Fibroblast of the aortic adventitia (primary cell): Measurements from ENCODE around the gene LRP2BP. TPM values are rescaled to one million over a fixed set of nuclear protein-coding genes. Genes with fewer than 3 reads are reported as not detected.

Experiments
- DNase-seq: peaks from one replicate; pipeline ENCODE4 v3.0.0-alpha.2; 2010; ENCODE audit warnings: low read depth
- H3K4me3 ChIP-seq: 2 replicates; pipeline ENCODE4 v1.5.1; 2011; ENCODE audit warnings: low read depth, mild to moderate bottlenecking, control low read depth, low read length, moderate library complexity
- total RNA-seq: library from RNA; depleted of rRNA; stranded (reverse); fragments of >200 nt; gene quantifications from 2 replicates; pipeline ENCODE4 v1.2.3, GENCODE V29; 2012; ENCODE audit warnings: low replicate concordance
- TF ChIP-seq, protein P1 (sequence below): IDR thresholded peaks from 2 replicates; pipeline ENCODE4 v1.5.1; 2011; ENCODE audit warnings: mild to moderate bottlenecking, low read length, control low read depth, inconsistent platforms; ENCODE audit not compliant: insufficient read depth

The LRP2BP gene
- total RNA-seq, 1 donor, result 0.63 TPM

DNA sequence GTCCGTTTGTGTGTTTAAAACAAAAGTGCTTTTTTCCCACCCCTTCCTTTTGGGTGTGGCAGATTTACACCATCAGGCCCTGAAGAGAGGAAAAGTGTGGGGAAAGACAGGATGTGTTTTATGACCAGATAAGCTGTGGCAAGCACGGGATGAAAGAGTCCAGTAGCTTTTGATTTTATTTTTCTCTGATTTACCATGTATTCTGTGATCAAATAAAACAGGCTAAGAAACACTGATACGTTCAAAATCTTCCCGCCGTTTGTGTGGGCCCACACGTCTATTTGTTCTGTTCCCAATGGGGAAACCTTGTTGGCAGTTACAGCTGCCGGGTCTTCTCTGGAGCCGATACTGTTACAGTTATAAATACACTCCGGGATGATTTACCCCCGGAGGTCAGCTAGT lies 10.8 kb downstream of the LRP2BP start:
- peak; percentile 22 for DNase-seq
- TF ChIP-seq, protein P1, sequence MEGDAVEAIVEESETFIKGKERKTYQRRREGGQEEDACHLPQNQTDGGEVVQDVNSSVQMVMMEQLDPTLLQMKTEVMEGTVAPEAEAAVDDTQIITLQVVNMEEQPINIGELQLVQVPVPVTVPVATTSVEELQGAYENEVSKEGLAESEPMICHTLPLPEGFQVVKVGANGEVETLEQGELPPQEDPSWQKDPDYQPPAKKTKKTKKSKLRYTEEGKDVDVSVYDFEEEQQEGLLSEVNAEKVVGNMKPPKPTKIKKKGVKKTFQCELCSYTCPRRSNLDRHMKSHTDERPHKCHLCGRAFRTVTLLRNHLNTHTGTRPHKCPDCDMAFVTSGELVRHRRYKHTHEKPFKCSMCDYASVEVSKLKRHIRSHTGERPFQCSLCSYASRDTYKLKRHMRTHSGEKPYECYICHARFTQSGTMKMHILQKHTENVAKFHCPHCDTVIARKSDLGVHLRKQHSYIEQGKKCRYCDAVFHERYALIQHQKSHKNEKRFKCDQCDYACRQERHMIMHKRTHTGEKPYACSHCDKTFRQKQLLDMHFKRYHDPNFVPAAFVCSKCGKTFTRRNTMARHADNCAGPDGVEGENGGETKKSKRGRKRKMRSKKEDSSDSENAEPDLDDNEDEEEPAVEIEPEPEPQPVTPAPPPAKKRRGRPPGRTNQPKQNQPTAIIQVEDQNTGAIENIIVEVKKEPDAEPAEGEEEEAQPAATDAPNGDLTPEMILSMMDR, result no peak
- H3K4me3 ChIP-seq, result no peak overlapping the region

DNA sequence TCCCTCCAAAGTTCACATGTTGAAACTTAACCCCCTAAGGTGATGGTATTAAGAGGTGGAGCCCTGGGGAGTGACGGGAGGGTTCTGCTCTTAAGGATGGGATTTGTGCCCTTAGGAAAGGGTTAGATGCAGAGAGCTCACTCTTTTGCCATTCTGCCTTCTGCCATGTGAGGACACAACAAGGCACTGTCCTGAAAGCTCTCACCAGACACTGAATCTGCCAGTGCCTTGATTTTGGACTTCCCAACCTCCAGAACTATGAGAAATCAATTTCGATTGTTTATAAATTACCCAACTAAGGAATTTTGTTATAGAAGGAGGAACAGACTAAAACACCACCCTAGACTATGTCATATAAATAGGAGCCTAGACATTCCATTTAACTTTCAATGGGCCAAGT lies 11.7 kb downstream of the LRP2BP start:
- no peak overlapping the region for H3K4me3 ChIP-seq
- no peak for DNase-seq
- TF ChIP-seq, protein P1, result no peak

- no peak overlapping the region for H3K4me3 ChIP-seq
- no peak for DNase-seq
- TF ChIP-seq, protein P1, result no peak
Measured at GRCh38 chr4:185383451-185383850, 12.3 kb downstream of the LRP2BP start.

DNA sequence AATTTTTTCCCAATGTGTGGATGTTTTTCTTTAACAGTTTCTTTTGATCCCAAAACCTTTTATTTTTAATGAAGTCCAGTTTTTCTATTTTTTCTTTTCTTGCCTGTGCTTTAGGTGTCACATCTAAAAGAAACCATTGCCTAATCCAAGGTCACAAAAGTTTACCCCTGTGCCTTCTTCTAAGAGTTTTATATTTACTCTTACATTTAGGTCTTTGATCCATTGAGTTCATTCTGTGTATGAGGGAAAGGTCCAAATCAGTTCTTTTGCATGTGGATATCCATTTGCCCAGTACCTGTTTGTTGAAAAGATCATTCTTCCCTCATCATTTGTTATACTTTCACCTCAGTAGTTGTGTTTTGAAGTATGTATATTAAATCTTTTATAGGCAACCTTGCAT lies 13.0 kb downstream of the LRP2BP start:
- TF ChIP-seq, protein P1, result no peak
- DNase-seq, result no peak
- H3K4me3 ChIP-seq, result no peak overlapping the region

- DNase-seq, result peak; percentile 53
- TF ChIP-seq, protein P1, result no peak
Measured at GRCh38 chr4:185381288-185382196, 14.2 kb downstream of the LRP2BP start.

GRCh38 chr4:185380320-185380719 lies 15.4 kb downstream of the LRP2BP start:
- no peak for DNase-seq
- TF ChIP-seq, protein P1, result no peak
- no peak overlapping the region for H3K4me3 ChIP-seq

More at GRCh38 chr4:185381288-185382196, 14.2 kb downstream of the LRP2BP start:
- H3K4me3 ChIP-seq, result no peak overlapping the region
